IMR-90 (cell line): ENCODE results near the gene VSIG10L. TPM values are rescaled to one million over a fixed set of nuclear protein-coding genes. Genes with fewer than 3 reads are reported as not detected.

ENCODE experiments used
- ATAC-seq: fragments of 200-7000 bp; cut with Tn5 transposase; 2 replicates; pipeline ENCODE4 v1.9.1; 2020; ENCODE audit warnings: low read depth, mild to moderate bottlenecking, moderate library complexity
- BruUV-seq: library from RNA; stranded (reverse); fragments of 400-500 nt; replicated peaks from 2 replicates; lab custom pipeline; 2021; lab: Mats Ljungman, UMichigan
- CTCF ChIA-PET: fragments of 300-600 bp; formaldehyde crosslinking; extraction: SDS; loops from one replicate; lab custom pipeline; 2021; ENCODE audit warnings: antibody characterized with exemption; lab: Yijun Ruan, JAX
- POLR2A ChIA-PET: fragments of 300-600 bp; sonication (Branson Sonifier 250); formaldehyde crosslinking; loops from one replicate; lab custom pipeline; 2022; ENCODE audit warnings: antibody characterized with exemption; ENCODE audit not compliant: unreplicated experiment; lab: Charles Lee
- DNase-seq: peaks from one replicate; pipeline ENCODE4 v3.0.0; 2013
- H2AFZ ChIP-seq: replicated peaks from 2 replicates; pipeline ENCODE3; 2013; ENCODE audit warnings: low read length, mild to moderate bottlenecking; ENCODE audit not compliant: poor library complexity
- H2AK5ac ChIP-seq: 2 replicates; pipeline ENCODE4 v1.6.1; 2013; ENCODE audit warnings: low read depth, low read length, inconsistent platforms
- H2AK9ac ChIP-seq: replicated peaks from 2 replicates; pipeline ENCODE3; 2013; ENCODE audit warnings: mild to moderate bottlenecking, low read depth, low read length, moderate library complexity; ENCODE audit not compliant: poor library complexity
- H2BK120ac ChIP-seq: 2 replicates; pipeline ENCODE4 v1.6.1; 2013; ENCODE audit warnings: low read depth, low read length, inconsistent platforms
- H2BK15ac ChIP-seq: 3 replicates; pipeline ENCODE4 v1.6.1; 2013; ENCODE audit warnings: low read depth, low read length, inconsistent platforms
- H2BK20ac ChIP-seq: 2 replicates; pipeline ENCODE4 v1.6.1; 2013; ENCODE audit warnings: low read depth, mild to moderate bottlenecking, inconsistent platforms, low read length, moderate library complexity
- H2BK5ac ChIP-seq: 2 replicates; pipeline ENCODE4 v1.6.1; 2013; ENCODE audit warnings: mild to moderate bottlenecking, low read depth, low read length, inconsistent platforms; ENCODE audit not compliant: poor library complexity, severe bottlenecking
- H3K14ac ChIP-seq: replicated peaks from 2 replicates; pipeline ENCODE4 v1.6.1; 2013; ENCODE audit warnings: low read depth, low read length, inconsistent platforms
- H3K18ac ChIP-seq: 2 replicates; pipeline ENCODE4 v1.6.1; 2013; ENCODE audit warnings: low read depth, low read length, control low read depth
- H3K23ac ChIP-seq: 2 replicates; pipeline ENCODE4 v1.6.1; 2013; ENCODE audit warnings: low read depth, low read length, inconsistent platforms
- H3K27ac ChIP-seq: 2 replicates; pipeline ENCODE4 v1.5.1; 2013; ENCODE audit warnings: mild to moderate bottlenecking, control low read depth, low read length; ENCODE audit not compliant: insufficient read depth
- H3K27me3 ChIP-seq: 2 replicates; pipeline ENCODE4 v1.6.1; 2013; ENCODE audit warnings: low read length; ENCODE audit not compliant: control insufficient read depth, insufficient read depth
- H3K36me3 ChIP-seq: 2 replicates; pipeline ENCODE4 v1.6.1; 2013; ENCODE audit warnings: low read length, mixed read lengths; ENCODE audit not compliant: control insufficient read depth, insufficient read depth
- H3K4ac ChIP-seq: 2 replicates; pipeline ENCODE4 v1.6.1; 2013; ENCODE audit warnings: low read depth, low read length, inconsistent platforms
- H3K4me1 ChIP-seq: 2 replicates; pipeline ENCODE4 v1.6.1; 2013; ENCODE audit warnings: low read length, mixed read lengths; ENCODE audit not compliant: control insufficient read depth, insufficient read depth
- H3K4me2 ChIP-seq: 2 replicates; pipeline ENCODE4 v1.6.1; 2013; ENCODE audit warnings: low read depth, mild to moderate bottlenecking, control low read depth, low read length, moderate library complexity
- H3K4me3 ChIP-seq: 2 replicates; pipeline ENCODE4 v1.5.1; 2013; ENCODE audit warnings: low read depth, mild to moderate bottlenecking, control low read depth, low read length, moderate library complexity; ENCODE audit not compliant: insufficient read depth
- H3K56ac ChIP-seq: 2 replicates; pipeline ENCODE4 v1.6.1; 2013; ENCODE audit warnings: low read length, inconsistent platforms; ENCODE audit not compliant: insufficient read depth; ENCODE audit errors: extremely low read depth
- H3K79me1 ChIP-seq, 2 experiments: 2 replicates each; pipeline ENCODE4 v1.6.1; 2013; ENCODE audit warnings: low read length in 2 of 2, inconsistent platforms in 1 of 2, low read depth in 1 of 2
- H3K9ac ChIP-seq: 2 replicates; pipeline ENCODE4 v1.6.1; 2013; ENCODE audit warnings: low read depth, low read length, control low read depth
- H3K9me1 ChIP-seq: 2 replicates; pipeline ENCODE4 v1.6.1; 2013; ENCODE audit warnings: low read length, inconsistent platforms; ENCODE audit not compliant: insufficient read depth
- H3K9me3 ChIP-seq: 2 replicates; pipeline ENCODE4 v1.6.1; 2013; ENCODE audit warnings: low read length; ENCODE audit not compliant: control insufficient read depth, insufficient read depth
- H4K20me1 ChIP-seq: 2 replicates; pipeline ENCODE4 v1.6.1; 2013; ENCODE audit warnings: low read length, inconsistent platforms; ENCODE audit not compliant: insufficient read depth
- H4K5ac ChIP-seq: 2 replicates; pipeline ENCODE4 v1.6.1; 2013; ENCODE audit warnings: mild to moderate bottlenecking, low read depth, low read length, control low read depth
- H4K8ac ChIP-seq, 2 experiments: 2 replicates each; pipeline ENCODE4 v1.6.1; 2013; ENCODE audit warnings: low read depth in 2 of 2, low read length in 2 of 2, control low read depth in 1 of 2, inconsistent platforms in 1 of 2
- H4K91ac ChIP-seq: 2 replicates; pipeline ENCODE4 v1.6.1; 2013; ENCODE audit warnings: low read depth, low read length, inconsistent platforms; ENCODE audit not compliant: insufficient read depth
- BHLHE40 ChIP-seq: fragments of 150-350 bp; IDR thresholded peaks from 2 replicates; pipeline ENCODE4 v1.6.1; 2016; ENCODE audit warnings: mild to moderate bottlenecking, low read depth, low read length
- CEBPB ChIP-seq: IDR thresholded peaks from 2 replicates; pipeline ENCODE4 v1.6.1; 2012; ENCODE audit warnings: low read depth, low read length, improper control_type of control experiment
- FOS ChIP-seq: fragments of 150-350 bp; IDR thresholded peaks from 2 replicates; pipeline ENCODE4 v1.6.1; 2016; ENCODE audit warnings: low read depth, low read length
- MAFK ChIP-seq: IDR thresholded peaks from 2 replicates; pipeline ENCODE4 v1.6.1; 2012; ENCODE audit warnings: low read depth, low read length, improper control_type of control experiment
- MAZ ChIP-seq: IDR thresholded peaks from 2 replicates; pipeline ENCODE4 v1.6.1; 2012; ENCODE audit warnings: low read depth, mild to moderate bottlenecking, low read length, improper control_type of control experiment, moderate library complexity, borderline replicate concordance
- NFE2L2 ChIP-seq: fragments of 150-350 bp; IDR thresholded peaks from 2 replicates; pipeline ENCODE4 v1.6.1; 2016; ENCODE audit warnings: low read depth, mild to moderate bottlenecking, low read length
- POLR2A ChIP-seq: IDR thresholded peaks from 2 replicates; pipeline ENCODE4 v1.6.1; 2012; ENCODE audit warnings: mild to moderate bottlenecking, low read depth, low read length
- RCOR1 ChIP-seq: IDR thresholded peaks from 2 replicates; pipeline ENCODE4 v1.6.1; 2012; ENCODE audit warnings: mild to moderate bottlenecking, low read length, improper control_type of control experiment; ENCODE audit not compliant: insufficient replicate concordance
- SMC3 ChIP-seq: fragments of 150-350 bp; IDR thresholded peaks from 2 replicates; pipeline ENCODE4 v1.6.1; 2016; ENCODE audit warnings: low read depth, mild to moderate bottlenecking, antibody characterized with exemption, low read length, moderate library complexity
- WGBS, 2 experiments: methylation state at CpG; one replicate each; pipeline versions ENCODE4 v1.1.5 to v1.1.7; 2013; ENCODE audit warnings: missing lambda C conversion rate in 2 of 2; ENCODE audit not compliant: insufficient read length in 1 of 2; ENCODE audit errors: extremely low coverage in 2 of 2; 5-methylcytosine and 5-hydroxymethylcytosine counted together
- dilution Hi-C: fragments of 300-500 bp; cut with HindIII; formaldehyde crosslinking; loops from one replicate; pipeline ENCODE4 v1.14.3; 2018; ENCODE audit warnings: low sequenced_read_pairs; ENCODE audit not compliant: unreplicated experiment
- in situ Hi-C: fragments of 300-500 bp; cut with MboI; formaldehyde crosslinking; loops from 3 replicates; pipeline ENCODE4 v1.14.3; 2019; ENCODE audit warnings: low sequenced_read_pairs, inconsistent platforms, mixed read lengths
- intact Hi-C: fragments of 100-400 bp; cut with micrococcal nuclease; formaldehyde crosslinking; loops from 2 replicates; pipeline ENCODE4 v1.10.0; 2022
- polyA plus RNA-seq, 3 experiments: library from polyadenylated mRNA; depleted of rRNA; stranded (reverse); fragments of >200 nt; gene quantifications; 2 replicates each; pipeline ENCODE4 v1.2.3, GENCODE V29; 2012; ENCODE audit warnings: low replicate concordance in 1 of 3
- total RNA-seq: library from RNA; depleted of rRNA; stranded (reverse); fragments of >200 nt; gene quantifications from 2 replicates; pipeline ENCODE4 v1.2.3, GENCODE V29; 2012
- TF ChIP-seq, protein P1 (sequence below): fragments of 150-350 bp; IDR thresholded peaks from 2 replicates; pipeline ENCODE4 v1.6.1; 2016; ENCODE audit warnings: low read depth, mild to moderate bottlenecking, low read length, moderate library complexity, borderline replicate concordance
- TF ChIP-seq, protein P2 (sequence below): conservative IDR thresholded peaks from 2 replicates; pipeline ENCODE4 v1.5.1; 2012; ENCODE audit warnings: mild to moderate bottlenecking, low read depth, low read length, improper control_type of control experiment

Gene VSIG10L
- total and polyA plus RNA-seq, 2 of the 4 experiments (the other 2 are of a cell fraction): 0.18 to 1.2 TPM

DNA sequence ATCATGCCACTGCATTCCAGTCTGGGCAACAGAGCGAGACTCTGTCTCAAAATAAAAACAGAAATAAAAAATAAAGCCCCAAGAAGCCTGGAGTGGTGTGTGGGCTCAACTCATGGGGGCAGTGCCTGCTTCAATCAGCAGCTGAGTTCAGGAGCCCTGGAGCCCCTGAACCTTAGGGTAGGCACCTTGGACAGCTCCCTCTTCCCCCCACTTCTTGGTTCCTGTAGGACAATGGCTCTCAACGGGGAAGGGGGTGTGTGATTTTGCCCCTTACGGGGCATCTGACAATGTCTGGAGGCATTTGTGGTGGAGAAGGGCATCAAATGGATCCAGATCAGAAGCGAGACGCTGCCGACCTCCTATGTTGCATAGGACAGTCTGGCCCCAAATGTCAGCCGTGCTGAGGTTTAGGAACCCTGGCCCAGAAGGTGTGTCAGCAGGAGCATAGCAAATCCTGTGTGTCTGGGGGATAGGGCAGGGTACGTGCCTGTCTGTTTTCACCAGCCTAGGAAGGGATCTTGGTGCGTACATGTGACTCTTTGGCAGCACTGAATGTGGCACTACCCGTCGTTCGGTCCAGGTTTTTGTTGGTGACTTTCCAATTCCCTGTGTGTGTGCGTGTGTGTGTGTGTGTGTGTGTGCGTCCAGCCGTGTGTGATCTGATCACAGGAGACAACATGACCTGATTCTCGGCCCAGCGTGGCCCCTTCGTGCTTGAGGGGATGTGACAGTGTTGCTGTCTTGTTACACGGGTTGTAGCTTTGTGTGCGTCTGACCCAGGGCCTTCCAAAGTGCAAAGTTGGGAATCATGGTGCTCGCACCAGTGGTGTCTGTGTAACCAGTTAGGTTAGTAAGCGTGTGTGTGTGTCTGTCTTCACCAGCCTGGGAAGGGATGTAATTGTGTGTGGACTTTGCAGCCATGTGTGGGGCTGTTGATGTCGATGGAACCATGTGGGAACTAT, 23.0 kb downstream of the VSIG10L start:
- WGBS, 2 experiments: 71% methylated on average over 14 of the region's 23 CpGs; no CpG with 5 or more reads in 1 of the 2 experiments
- H4K8ac ChIP-seq: no peak overlapping the region
- TF ChIP-seq RCOR1 (no peak), BHLHE40 (no peak), MAFK (no peak), CEBPB (no peak), SMC3 (no peak), MAZ (no peak), NFE2L2 (no peak), POLR2A (no peak), FOS (no peak)
- TF ChIP-seq, protein P1, sequence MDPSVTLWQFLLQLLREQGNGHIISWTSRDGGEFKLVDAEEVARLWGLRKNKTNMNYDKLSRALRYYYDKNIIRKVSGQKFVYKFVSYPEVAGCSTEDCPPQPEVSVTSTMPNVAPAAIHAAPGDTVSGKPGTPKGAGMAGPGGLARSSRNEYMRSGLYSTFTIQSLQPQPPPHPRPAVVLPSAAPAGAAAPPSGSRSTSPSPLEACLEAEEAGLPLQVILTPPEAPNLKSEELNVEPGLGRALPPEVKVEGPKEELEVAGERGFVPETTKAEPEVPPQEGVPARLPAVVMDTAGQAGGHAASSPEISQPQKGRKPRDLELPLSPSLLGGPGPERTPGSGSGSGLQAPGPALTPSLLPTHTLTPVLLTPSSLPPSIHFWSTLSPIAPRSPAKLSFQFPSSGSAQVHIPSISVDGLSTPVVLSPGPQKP: no peak
- TF ChIP-seq, protein P2, sequence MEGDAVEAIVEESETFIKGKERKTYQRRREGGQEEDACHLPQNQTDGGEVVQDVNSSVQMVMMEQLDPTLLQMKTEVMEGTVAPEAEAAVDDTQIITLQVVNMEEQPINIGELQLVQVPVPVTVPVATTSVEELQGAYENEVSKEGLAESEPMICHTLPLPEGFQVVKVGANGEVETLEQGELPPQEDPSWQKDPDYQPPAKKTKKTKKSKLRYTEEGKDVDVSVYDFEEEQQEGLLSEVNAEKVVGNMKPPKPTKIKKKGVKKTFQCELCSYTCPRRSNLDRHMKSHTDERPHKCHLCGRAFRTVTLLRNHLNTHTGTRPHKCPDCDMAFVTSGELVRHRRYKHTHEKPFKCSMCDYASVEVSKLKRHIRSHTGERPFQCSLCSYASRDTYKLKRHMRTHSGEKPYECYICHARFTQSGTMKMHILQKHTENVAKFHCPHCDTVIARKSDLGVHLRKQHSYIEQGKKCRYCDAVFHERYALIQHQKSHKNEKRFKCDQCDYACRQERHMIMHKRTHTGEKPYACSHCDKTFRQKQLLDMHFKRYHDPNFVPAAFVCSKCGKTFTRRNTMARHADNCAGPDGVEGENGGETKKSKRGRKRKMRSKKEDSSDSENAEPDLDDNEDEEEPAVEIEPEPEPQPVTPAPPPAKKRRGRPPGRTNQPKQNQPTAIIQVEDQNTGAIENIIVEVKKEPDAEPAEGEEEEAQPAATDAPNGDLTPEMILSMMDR: no peak
- no peak overlapping the region for H4K91ac ChIP-seq
- H4K5ac ChIP-seq: no peak overlapping the region
- no peak overlapping the region for H3K18ac ChIP-seq
- no peak overlapping the region for H3K4me3 ChIP-seq
- intact Hi-C loops (no loop called here), in situ Hi-C loops (no loop called here), dilution Hi-C loops (no loop called here)
- H2AFZ ChIP-seq: no peak overlapping the region
- no TSS peak for BruUV-seq
- H2BK5ac ChIP-seq: no peak overlapping the region
- H3K9me1 ChIP-seq: no peaks in the 10 kb centered on the region
- no peak overlapping the region for H3K23ac ChIP-seq
- no peak overlapping the region for H3K56ac ChIP-seq
- H2BK15ac ChIP-seq: no peak overlapping the region
- H3K14ac ChIP-seq: no peak overlapping the region
- no peaks in the 10 kb centered on the region for H3K27me3 ChIP-seq
- no peak overlapping the region for H2BK120ac ChIP-seq
- H3K79me1 ChIP-seq: no peaks in the 10 kb centered on the region
- H3K4me1 ChIP-seq: no peaks in the 10 kb centered on the region
- H3K36me3 ChIP-seq: no peaks in the 10 kb centered on the region
- no peak overlapping the region for H2AK5ac ChIP-seq
- no peak overlapping the region for H2BK20ac ChIP-seq
- H3K9me3 ChIP-seq: 0 out of 2 replicates have a peak, but pooled peaks cover 2% of the 10 kb centered on the region
- H2AK9ac ChIP-seq: no peak overlapping the region
- ChIA-PET POLR2A (no interaction called here), CTCF (no interaction called here)
- no peak overlapping the region for H3K9ac ChIP-seq
- H4K20me1 ChIP-seq: no peaks in the 10 kb centered on the region
- ATAC-seq (no peak), DNase-seq (no peak)
- no peak overlapping the region for H3K4me2 ChIP-seq
- H3K4ac ChIP-seq: no peak overlapping the region
- no peak overlapping the region for H3K27ac ChIP-seq
